Nephron (organoid): Measurements from ENCODE around the gene HDHD2.

ENCODE experiments used
- H3K27ac Mint-ChIP-seq, 3 experiments: 2 replicates each; pipeline ENCODE4 v1.8.0; 2020; ENCODE audit warnings: mixed read lengths in 3 of 3, mild to moderate bottlenecking in 2 of 3, moderate library complexity in 1 of 3
- H3K27me3 Mint-ChIP-seq: 2 replicates; pipeline ENCODE4 v1.8.0; 2021; ENCODE audit warnings: low read depth, mild to moderate bottlenecking, moderate library complexity, mixed read lengths
- H3K36me3 Mint-ChIP-seq: 2 replicates; pipeline ENCODE4 v1.8.0; 2020; ENCODE audit warnings: low read depth, mixed read lengths
- H3K4me1 Mint-ChIP-seq: 2 replicates; pipeline ENCODE4 v1.8.0; 2020; ENCODE audit warnings: mixed read lengths
- H3K4me3 Mint-ChIP-seq, 3 experiments: 2 replicates each; pipeline ENCODE4 v1.8.0; 2020; ENCODE audit warnings: mild to moderate bottlenecking in 3 of 3, mixed read lengths in 3 of 3, moderate library complexity in 2 of 3
- H3K9me3 Mint-ChIP-seq: 2 replicates; pipeline ENCODE4 v1.8.0; 2020; ENCODE audit warnings: mixed read lengths
- CTCF ChIP-seq, 3 experiments: fragments of 200-600 bp; sonication (generic); IDR thresholded peaks; one replicate each; pipeline ENCODE4 v1.5.0; 2021; ENCODE audit warnings: antibody characterized with exemption in 3 of 3; ENCODE audit not compliant: unreplicated experiment in 3 of 3

Gene HDHD2

GRCh38 chr18:47151439-47151838 lies 1.1 kb upstream of the HDHD2 start:
- Mint-ChIP-seq H3K36me3 (peaks cover 12% of the 10 kb centered on the region), H3K27ac (peak overlapping the region; percentile 99 to 100 (median 100)), H3K9me3 (no peaks in the 10 kb centered on the region), H3K4me1 (peaks cover 29% of the 10 kb centered on the region), H3K4me3 (peak overlapping the region; percentile 96 to 98 (median 96)), H3K27me3 (no peaks in the 10 kb centered on the region)
- TF ChIP-seq CTCF (IDR thresholded peaks at IDR 0.05; ENCODE audit: unreplicated experiment in 3 of 3): no peak

GRCh38 chr18:47150824-47151366 lies 595 bp upstream of the HDHD2 start:
- H3K27me3 Mint-ChIP-seq: no peaks in the 10 kb centered on the region
- peaks cover 29% of the 10 kb centered on the region for H3K4me1 Mint-ChIP-seq

GRCh38 chr18:47149457-47150028 lies 757 bp downstream of the HDHD2 start:
- peak overlapping the region; percentile 99 to 100 (median 100) for H3K27ac Mint-ChIP-seq
- H3K36me3 Mint-ChIP-seq: peaks cover 10% of the 10 kb centered on the region
- H3K9me3 Mint-ChIP-seq: no peaks in the 10 kb centered on the region
- H3K4me3 Mint-ChIP-seq: peak overlapping the region; percentile 96 to 98 (median 96)
- no peaks in the 10 kb centered on the region for H3K27me3 Mint-ChIP-seq
- TF ChIP-seq CTCF (IDR thresholded peaks at IDR 0.05; ENCODE audit: unreplicated experiment in 3 of 3): no peak
- peaks cover 29% of the 10 kb centered on the region for H3K4me1 Mint-ChIP-seq

More at GRCh38 chr18:47150824-47151366, 595 bp upstream of the HDHD2 start:
- Mint-ChIP-seq H3K36me3 (peaks cover 7% of the 10 kb centered on the region), H3K9me3 (no peaks in the 10 kb centered on the region), H3K4me3 (peak overlapping the region; percentile 96 to 98 (median 96)), H3K27ac (peak overlapping the region; percentile 99 to 100 (median 100))
- no peak for TF ChIP-seq CTCF (IDR thresholded peaks at IDR 0.05; ENCODE audit: unreplicated experiment in 3 of 3)

GRCh38 chr18:47146206-47146605 lies 4.1 kb downstream of the HDHD2 start:
- H3K27ac Mint-ChIP-seq: no peak overlapping the region
- H3K4me1 Mint-ChIP-seq: peaks cover 24% of the 10 kb centered on the region
- TF ChIP-seq CTCF (IDR thresholded peaks at IDR 0.05; ENCODE audit: unreplicated experiment in 3 of 3): no peak
- no peaks in the 10 kb centered on the region for H3K27me3 Mint-ChIP-seq
- H3K36me3 Mint-ChIP-seq: peaks cover 12% of the 10 kb centered on the region
- no peaks in the 10 kb centered on the region for H3K9me3 Mint-ChIP-seq
- H3K4me3 Mint-ChIP-seq: peak overlapping the region in 1 of 3 experiments; percentile 46

GRCh38 chr18:47143899-47144485 lies 6.3 kb downstream of the HDHD2 start:
- Mint-ChIP-seq H3K27me3 (no peaks in the 10 kb centered on the region), H3K36me3 (peaks cover 17% of the 10 kb centered on the region), H3K4me1 (peaks cover 8% of the 10 kb centered on the region), H3K4me3 (no peak overlapping the region), H3K9me3 (no peaks in the 10 kb centered on the region), H3K27ac (no peak overlapping the region)
- TF ChIP-seq CTCF (IDR thresholded peaks at IDR 0.05; ENCODE audit: unreplicated experiment in 3 of 3): no peak
